Hepatocyte (in vitro differentiated cells): ENCODE measurements around the gene HIRIP3. TPM values are rescaled to one million over a fixed set of nuclear protein-coding genes. Genes with fewer than 3 reads are reported as not detected.
"Not testable (repeated sequence)": the region's sequence is repeated elsewhere in the genome, so short reads cannot be mapped to it uniquely, and the experiment has no call there.

Experiments used
- DNase-seq: peaks from one replicate; pipeline ENCODE4 v3.0.0-alpha.2; 2016; ENCODE audit warnings: low spot score
- H2AFZ ChIP-seq: fragments of 200-600 bp; sonication (generic); 2 replicates; pipeline ENCODE4 v1.6.0; 2016; ENCODE audit warnings: antibody characterized with exemption, mild to moderate bottlenecking
- H3K27ac ChIP-seq: fragments of 200-600 bp; sonication (generic); 2 replicates; pipeline ENCODE4 v1.5.1; 2016; ENCODE audit warnings: mild to moderate bottlenecking
- H3K27me3 ChIP-seq: fragments of 200-600 bp; sonication (generic); 2 replicates; pipeline ENCODE4 v1.6.1; 2016
- H3K36me3 ChIP-seq: fragments of 200-600 bp; sonication (generic); replicated peaks from 2 replicates; pipeline ENCODE4 v1.5.1; 2016; ENCODE audit warnings: low read depth; ENCODE audit not compliant: insufficient read depth
- H3K4me1 ChIP-seq: fragments of 200-600 bp; sonication (generic); 2 replicates; pipeline ENCODE4 v1.5.1; 2016; ENCODE audit warnings: mild to moderate bottlenecking, moderate library complexity; ENCODE audit not compliant: insufficient read depth
- H3K4me2 ChIP-seq: fragments of 200-600 bp; sonication (generic); 2 replicates; pipeline ENCODE4 v1.6.0; 2016
- H3K4me3 ChIP-seq: fragments of 200-600 bp; sonication (generic); 2 replicates; pipeline ENCODE4 v1.5.1; 2016; ENCODE audit warnings: mild to moderate bottlenecking
- H3K79me2 ChIP-seq: fragments of 200-600 bp; sonication (generic); 2 replicates; pipeline ENCODE4 v1.6.0; 2017; ENCODE audit warnings: mild to moderate bottlenecking
- H3K9me2 ChIP-seq: fragments of 200-600 bp; sonication (generic); replicated peaks from 2 replicates; pipeline ENCODE4 v1.6.0; 2017; ENCODE audit warnings: mild to moderate bottlenecking; ENCODE audit not compliant: insufficient read depth
- H3K9me3 ChIP-seq: fragments of 200-600 bp; sonication (generic); 2 replicates; pipeline ENCODE4 v1.5.1; 2016; ENCODE audit warnings: low read depth, mild to moderate bottlenecking
- H4K20me1 ChIP-seq: fragments of 200-600 bp; sonication (generic); 2 replicates; pipeline ENCODE4 v1.6.0; 2016; ENCODE audit warnings: mild to moderate bottlenecking; ENCODE audit not compliant: insufficient read depth, poor library complexity, severe bottlenecking
- EZH2 ChIP-seq: fragments of 200-600 bp; sonication (generic); IDR thresholded peaks from 2 replicates; pipeline ENCODE4 v1.6.1; 2016; ENCODE audit warnings: antibody characterized with exemption, mild to moderate bottlenecking, borderline replicate concordance
- EZH2phosphoT487 ChIP-seq: fragments of 200-600 bp; sonication (generic); IDR thresholded peaks from one replicate; pipeline ENCODE4 v1.6.1; 2018; ENCODE audit warnings: antibody characterized with exemption, mild to moderate bottlenecking, low read depth, moderate library complexity; ENCODE audit not compliant: unreplicated experiment, severe bottlenecking
- WGBS: methylation state at CpG from one replicate; pipeline ENCODE4 v1.1.6; 2016; ENCODE audit warnings: low lambda C conversion rate; ENCODE audit errors: missing lambda C conversion rate; 5-methylcytosine and 5-hydroxymethylcytosine counted together
- polyA plus RNA-seq: library from polyadenylated mRNA; unstranded; fragments of >200 nt; fragmentation: Nextera tagmentation; extraction: Ambion mirVana; gene quantifications from 2 replicates; pipeline ENCODE4 v1.2.1, GENCODE V29; 2016
- total RNA-seq: library from RNA; depleted of rRNA; stranded (reverse); fragments of >200 nt; gene quantifications from 2 replicates; pipeline ENCODE4 v1.2.3, GENCODE V29; 2014
- TF ChIP-seq, protein P1 (sequence below): fragments of 200-600 bp; sonication (generic); IDR thresholded peaks from 2 replicates; pipeline ENCODE4 v1.5.1; 2016; ENCODE audit warnings: antibody characterized with exemption, mild to moderate bottlenecking; ENCODE audit not compliant: poor library complexity

HIRIP3 gene, protein sequence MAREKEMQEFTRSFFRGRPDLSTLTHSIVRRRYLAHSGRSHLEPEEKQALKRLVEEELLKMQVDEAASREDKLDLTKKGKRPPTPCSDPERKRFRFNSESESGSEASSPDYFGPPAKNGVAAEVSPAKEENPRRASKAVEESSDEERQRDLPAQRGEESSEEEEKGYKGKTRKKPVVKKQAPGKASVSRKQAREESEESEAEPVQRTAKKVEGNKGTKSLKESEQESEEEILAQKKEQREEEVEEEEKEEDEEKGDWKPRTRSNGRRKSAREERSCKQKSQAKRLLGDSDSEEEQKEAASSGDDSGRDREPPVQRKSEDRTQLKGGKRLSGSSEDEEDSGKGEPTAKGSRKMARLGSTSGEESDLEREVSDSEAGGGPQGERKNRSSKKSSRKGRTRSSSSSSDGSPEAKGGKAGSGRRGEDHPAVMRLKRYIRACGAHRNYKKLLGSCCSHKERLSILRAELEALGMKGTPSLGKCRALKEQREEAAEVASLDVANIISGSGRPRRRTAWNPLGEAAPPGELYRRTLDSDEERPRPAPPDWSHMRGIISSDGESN
- 10.6 and 12.4 TPM in 2 replicates for total RNA-seq
- polyA plus RNA-seq: 9.0 and 12.9 TPM in 2 replicates

GRCh38 chr16:29995324-29995910 is at the start of gene HIRIP3:
HIRIP3 (minus strand) TSS chr16:29995617; CDS start chr16:29995605, 12 bp downstream.
- H4K20me1 ChIP-seq: no peaks in the 10 kb centered on the region
- TF ChIP-seq, protein P1, sequence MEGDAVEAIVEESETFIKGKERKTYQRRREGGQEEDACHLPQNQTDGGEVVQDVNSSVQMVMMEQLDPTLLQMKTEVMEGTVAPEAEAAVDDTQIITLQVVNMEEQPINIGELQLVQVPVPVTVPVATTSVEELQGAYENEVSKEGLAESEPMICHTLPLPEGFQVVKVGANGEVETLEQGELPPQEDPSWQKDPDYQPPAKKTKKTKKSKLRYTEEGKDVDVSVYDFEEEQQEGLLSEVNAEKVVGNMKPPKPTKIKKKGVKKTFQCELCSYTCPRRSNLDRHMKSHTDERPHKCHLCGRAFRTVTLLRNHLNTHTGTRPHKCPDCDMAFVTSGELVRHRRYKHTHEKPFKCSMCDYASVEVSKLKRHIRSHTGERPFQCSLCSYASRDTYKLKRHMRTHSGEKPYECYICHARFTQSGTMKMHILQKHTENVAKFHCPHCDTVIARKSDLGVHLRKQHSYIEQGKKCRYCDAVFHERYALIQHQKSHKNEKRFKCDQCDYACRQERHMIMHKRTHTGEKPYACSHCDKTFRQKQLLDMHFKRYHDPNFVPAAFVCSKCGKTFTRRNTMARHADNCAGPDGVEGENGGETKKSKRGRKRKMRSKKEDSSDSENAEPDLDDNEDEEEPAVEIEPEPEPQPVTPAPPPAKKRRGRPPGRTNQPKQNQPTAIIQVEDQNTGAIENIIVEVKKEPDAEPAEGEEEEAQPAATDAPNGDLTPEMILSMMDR: no peak
- TF ChIP-seq EZH2: no peak
- no peak for TF ChIP-seq EZH2phosphoT487
- H3K4me1 ChIP-seq: peaks cover 15% of the 10 kb centered on the region
- no peaks in the 10 kb centered on the region for H3K36me3 ChIP-seq
- peak; percentile 95 for DNase-seq
- H3K9me3 ChIP-seq: no peaks in the 10 kb centered on the region
- H3K4me3 ChIP-seq: peak within 1 kb of the TSS; percentile 64
- WGBS: 1% methylated on average over 49 of the region's 53 CpGs
- H2AFZ ChIP-seq: peak within 1 kb of the TSS; percentile 93
- no peaks in the 10 kb centered on the region for H3K27me3 ChIP-seq
- H3K79me2 ChIP-seq: peaks cover 10% of the 10 kb centered on the region
- no peaks in the 10 kb centered on the region for H3K9me2 ChIP-seq
- H3K4me2 ChIP-seq: peak within 1 kb of the TSS; percentile 86
- peak within 1 kb of the TSS; percentile 94 for H3K27ac ChIP-seq

DNA sequence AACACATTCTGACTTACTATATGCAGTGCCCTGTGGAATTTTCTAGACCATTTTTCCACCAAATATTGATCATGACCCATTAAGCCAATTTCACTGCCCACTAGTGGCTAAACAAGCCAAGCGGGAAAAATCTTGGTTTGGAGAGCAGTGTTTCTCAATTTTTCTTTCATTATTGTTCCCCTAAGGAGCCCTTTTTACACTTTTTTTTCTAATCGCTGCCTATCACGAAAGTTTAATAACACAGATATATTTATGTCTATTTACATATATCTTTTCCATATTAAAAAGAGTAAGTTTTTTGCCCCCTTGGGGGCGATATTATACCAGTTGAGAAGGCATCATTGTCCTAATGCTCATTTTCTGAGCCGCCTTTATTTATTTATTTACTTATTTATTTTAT is 46.4 kb upstream of the HIRIP3 start:
- Histone ChIP-seq H3K9me2 (no peaks in the 10 kb centered on the region), H3K4me2 (no peak overlapping the region), H3K27ac (no peak overlapping the region), H3K4me1 (no peaks in the 10 kb centered on the region), H3K27me3 (no peaks in the 10 kb centered on the region), H2AFZ (no peak overlapping the region), H3K9me3 (no peaks in the 10 kb centered on the region), H3K4me3 (no peak overlapping the region), H3K36me3 (no peaks in the 10 kb centered on the region), H3K79me2 (no peaks in the 10 kb centered on the region), H4K20me1 (no peaks in the 10 kb centered on the region)
- no peak for TF ChIP-seq EZH2
- TF ChIP-seq, protein P1: peak; percentile 54
- 51% methylated on average over 5 of the region's 5 CpGs for WGBS
- no peak for DNase-seq

DNA sequence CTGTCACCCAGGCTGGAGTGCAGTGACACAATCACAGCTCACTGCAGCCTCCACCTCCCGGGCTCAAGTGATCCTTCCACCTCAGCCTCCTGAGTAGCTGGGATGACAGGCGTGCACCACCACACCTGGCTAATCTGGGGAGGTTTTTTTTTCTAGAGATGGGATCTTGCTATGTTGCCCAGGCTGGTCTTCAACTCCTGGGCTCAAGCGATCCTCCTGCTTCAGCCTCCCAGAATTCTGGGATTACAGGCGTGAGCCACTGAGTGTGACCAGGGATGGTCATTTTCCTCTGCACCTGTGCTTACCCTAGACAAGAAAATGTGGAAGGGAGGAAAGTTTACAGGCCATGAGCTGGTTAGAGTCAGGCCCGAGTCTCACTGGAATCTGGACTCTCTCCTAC is 45.3 kb upstream of the HIRIP3 start:
- H2AFZ ChIP-seq, H3K27me3 ChIP-seq, H3K9me2 ChIP-seq, H3K4me2 ChIP-seq, H4K20me1 ChIP-seq, H3K27ac ChIP-seq, DNase-seq, H3K79me2 ChIP-seq, H3K4me1 ChIP-seq, H3K36me3 ChIP-seq, H3K9me3 ChIP-seq, H3K4me3 ChIP-seq: not testable (repeated sequence)
- 87% methylated on average over 5 of the region's 5 CpGs for WGBS

- Histone ChIP-seq H3K36me3 (no peaks in the 10 kb centered on the region), H3K79me2 (no peaks in the 10 kb centered on the region), H3K4me3 (no peak overlapping the region), H4K20me1 (no peaks in the 10 kb centered on the region), H3K27me3 (peaks cover 4% of the 10 kb centered on the region), H3K27ac (no peak overlapping the region), H2AFZ (no peak overlapping the region), H3K9me2 (no peaks in the 10 kb centered on the region), H3K4me2 (no peak overlapping the region), H3K4me1 (no peaks in the 10 kb centered on the region), H3K9me3 (no peaks in the 10 kb centered on the region)
- WGBS: 84% methylated on average over 5 of the region's 5 CpGs
- no peak for TF ChIP-seq EZH2
- TF ChIP-seq EZH2phosphoT487: no peak
- TF ChIP-seq, protein P1: no peak
- DNase-seq: no peak
Observed at GRCh38 chr16:30040221-30040620, 44.8 kb upstream of the HIRIP3 start.
